CD4-positive, alpha-beta T cell treated with Interleukin-1 beta for 1 hour (primary cell): Measurements from ENCODE around the gene GPR171.

ENCODE experiments used
- DNase-seq, 2 donors: peaks; one replicate each; pipeline ENCODE4 v3.0.0-alpha.2; 2020 to 2022

Gene GPR171

DNA sequence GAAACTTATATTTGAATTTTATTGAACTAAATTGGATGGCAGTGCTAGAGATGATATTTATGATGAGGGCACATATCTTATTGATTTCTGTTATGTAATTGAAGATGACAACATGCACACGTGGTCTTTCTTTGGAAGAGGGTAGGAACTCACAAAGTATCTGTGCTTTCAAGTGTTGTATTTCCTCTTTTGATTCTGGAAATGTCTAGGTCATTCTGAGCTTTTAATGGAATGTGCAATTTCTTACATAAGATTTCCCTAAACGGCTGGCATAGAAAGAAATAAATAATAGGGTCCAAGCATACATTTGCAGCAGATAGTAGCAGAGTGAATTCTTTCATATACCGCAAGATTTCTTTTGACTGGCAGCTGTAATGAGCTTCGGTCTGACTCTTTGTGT, 10.1 kb upstream of the GPR171 start:
- DNase-seq, result no peak

GRCh38 chr3:151210676-151211381, 7.8 kb upstream of the GPR171 start:
- no peak for DNase-seq

- no peak for DNase-seq
Observed at GRCh38 chr3:151209654-151210053, 6.6 kb upstream of the GPR171 start.

DNA sequence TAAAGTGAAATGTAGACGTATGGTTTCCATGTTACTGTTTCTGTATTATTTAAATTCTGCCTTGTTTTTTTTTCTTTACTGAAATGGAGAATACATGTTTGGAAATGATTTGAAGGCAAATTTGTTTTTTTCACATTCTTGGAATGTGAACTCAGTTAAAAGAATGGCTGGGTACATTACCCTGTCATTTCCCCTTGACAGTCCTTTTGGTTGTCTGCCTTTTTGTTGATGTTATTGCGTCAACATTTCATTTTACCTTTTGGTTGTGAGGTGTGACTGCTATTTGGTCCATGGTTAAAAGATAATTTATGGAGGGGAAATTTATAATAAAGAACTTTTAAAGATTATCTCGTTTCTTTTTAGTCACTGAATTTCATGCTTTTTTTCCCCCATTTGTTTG, 3.2 kb upstream of the GPR171 start:
- DNase-seq, result no peak

- no peak for DNase-seq
Observed at GRCh38 chr3:151205482-151205881, 2.5 kb upstream of the GPR171 start.

DNA sequence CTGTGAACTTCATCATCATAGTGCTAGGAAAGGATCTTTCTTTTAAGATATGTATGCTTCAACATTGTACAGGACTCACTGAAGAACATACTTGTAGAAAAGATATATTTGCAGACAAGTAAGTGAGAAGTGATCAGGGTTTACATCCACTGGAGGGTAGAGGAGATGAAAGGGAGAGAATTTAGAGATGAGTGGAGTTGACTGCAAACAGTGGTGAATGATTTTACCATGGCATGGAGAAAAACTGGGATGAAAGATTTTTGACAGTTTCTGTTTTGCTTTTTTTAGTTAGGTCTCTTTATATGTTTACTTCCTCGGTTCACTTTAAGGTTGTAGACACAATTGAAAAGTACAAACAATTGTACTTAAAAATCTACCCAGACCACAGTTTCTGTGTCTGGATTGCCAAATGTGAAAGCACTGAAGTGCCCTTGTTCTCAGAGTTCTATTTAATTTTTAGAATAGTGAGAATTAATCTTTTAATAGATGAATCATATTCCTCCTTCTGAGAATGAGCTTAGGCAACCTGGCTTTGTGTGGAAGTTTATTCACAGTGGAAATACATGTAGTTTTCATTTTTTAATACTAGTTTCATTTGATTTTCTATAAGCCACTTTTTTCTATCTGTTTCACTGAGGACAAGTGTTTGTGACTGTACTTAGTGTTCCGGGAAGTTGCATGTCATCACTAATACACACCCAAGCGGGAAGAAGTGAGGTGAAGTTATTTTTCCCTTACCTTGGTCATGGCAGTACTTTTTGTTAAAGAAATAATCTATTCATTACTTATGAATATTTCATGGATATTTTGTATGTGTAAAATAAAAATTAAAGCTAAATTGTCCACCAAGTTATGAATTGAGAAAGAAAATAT, 1.8 kb upstream of the GPR171 start:
- no peak for DNase-seq

GRCh38 chr3:151201051-151201730, 1.8 kb downstream of the GPR171 start:
- peak in 1 of 2 donors; percentile 36 for DNase-seq

GRCh38 chr3:151200586-151200985, 2.4 kb downstream of the GPR171 start:
- DNase-seq, result peak in 1 of 2 donors; percentile 16

DNA sequence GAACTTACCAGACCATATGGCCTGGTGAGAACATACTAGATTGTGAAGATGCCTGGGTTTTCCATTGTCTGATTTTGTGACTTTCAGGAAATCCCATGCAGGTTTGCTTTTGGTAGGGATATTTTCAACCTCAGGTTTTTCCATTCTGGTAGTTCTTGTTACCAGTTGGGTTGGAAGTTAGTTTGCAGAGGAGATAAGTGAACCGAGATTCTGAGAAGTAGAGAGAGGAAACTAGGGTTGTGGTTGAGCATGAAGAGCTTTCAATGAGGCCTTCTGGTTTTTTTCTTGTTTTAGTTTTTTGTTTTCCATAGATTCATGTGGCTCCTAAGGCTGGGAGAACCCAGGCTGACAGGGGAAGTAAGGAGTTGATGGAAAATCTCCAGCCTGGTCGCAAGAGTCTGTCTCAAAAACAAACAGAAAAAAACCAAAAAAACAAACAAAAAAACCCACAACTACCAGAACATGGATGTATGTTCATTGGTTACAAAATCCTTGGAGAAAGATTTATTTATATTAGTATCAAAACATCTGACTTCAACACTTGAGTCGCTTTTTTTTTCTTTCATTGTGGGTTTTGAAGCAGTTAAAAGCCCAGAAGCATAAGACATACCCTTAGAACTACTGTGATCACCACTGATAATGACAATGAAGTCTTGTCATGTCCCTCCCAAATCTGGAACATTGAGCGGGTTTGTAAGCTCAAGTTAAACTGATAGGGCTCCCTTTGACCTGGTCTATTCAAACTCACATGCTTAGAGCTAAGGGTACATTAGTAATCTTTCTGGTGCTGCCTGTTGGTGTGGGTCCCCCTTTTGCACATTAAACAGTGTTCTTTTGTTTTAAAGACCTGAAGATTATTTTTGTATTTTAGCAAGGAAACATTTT, 3.2 kb downstream of the GPR171 start:
- peak in 1 of 2 donors; percentile 22 for DNase-seq

- DNase-seq, result no peak
Observed at GRCh38 chr3:151198849-151199248, 4.2 kb downstream of the GPR171 start.

GRCh38 chr3:151197981-151198767, 4.8 kb downstream of the GPR171 start:
- DNase-seq, result no peak

GRCh38 chr3:151197228-151197627, 5.8 kb downstream of the GPR171 start:
- DNase-seq, result no peak

- no peak for DNase-seq
Observed at GRCh38 chr3:151196434-151196833, 6.6 kb downstream of the GPR171 start.

DNA sequence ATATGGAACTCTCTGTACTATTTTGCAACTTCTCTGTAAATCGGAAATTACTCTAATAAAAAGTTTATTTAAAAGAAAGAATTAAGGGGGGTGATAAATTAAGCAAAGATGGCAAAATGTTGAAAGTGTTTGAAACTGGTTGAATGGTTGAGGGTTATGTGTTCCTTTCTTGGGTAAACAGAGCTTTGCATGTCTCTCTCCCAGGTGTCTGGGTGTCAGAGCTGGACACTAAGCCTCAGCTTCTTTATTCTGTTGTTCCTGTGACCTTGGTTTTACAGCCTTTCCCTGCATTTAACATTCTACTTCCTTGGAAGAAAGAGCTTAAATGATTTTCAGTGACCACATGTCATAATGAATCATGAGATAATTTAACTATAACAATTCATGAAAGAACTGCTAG, 7.2 kb downstream of the GPR171 start:
- no peak for DNase-seq

DNA sequence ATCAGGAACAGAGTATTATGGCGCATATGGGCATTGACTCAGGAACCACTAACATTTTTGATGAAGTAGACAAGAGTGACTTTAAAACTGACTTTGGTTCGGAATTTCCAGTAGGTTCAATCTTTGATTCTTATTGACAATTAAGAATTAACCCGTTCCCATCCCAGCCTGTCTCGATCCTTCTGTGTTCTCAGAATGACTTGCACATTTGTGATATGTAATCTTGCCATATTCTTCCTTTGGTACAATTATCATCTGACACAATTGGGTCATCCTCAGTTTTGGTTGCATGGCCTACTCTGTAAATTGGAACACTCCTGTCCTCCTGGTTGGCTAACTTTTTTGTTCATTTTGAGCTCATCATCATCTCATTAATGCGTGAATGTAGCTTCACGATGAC, 10.5 kb downstream of the GPR171 start:
- DNase-seq, result no peak

- no peak for DNase-seq
Observed at GRCh38 chr3:151191095-151191494, 11.9 kb downstream of the GPR171 start.

DNA sequence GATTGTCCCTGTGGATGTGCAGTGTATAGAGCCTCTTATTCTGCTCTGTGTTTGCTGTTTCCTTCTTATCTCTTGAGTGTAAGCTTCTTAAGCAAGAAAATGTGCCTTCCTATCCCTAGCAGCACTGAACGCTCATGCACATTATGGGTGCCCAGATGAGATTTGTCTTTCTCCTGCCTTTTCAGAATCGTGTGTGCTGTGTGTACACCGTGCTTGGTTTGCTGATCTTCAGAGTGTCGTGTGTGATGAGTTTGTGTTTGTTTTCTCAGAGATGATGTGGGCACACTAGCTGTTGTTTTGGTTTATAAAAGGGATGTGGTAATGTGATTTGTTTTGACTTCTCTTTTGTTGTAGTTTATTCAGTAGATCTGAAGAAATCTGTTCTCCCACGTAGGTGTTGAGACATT, 19.7 kb downstream of the GPR171 start:
- no peak for DNase-seq

DNA sequence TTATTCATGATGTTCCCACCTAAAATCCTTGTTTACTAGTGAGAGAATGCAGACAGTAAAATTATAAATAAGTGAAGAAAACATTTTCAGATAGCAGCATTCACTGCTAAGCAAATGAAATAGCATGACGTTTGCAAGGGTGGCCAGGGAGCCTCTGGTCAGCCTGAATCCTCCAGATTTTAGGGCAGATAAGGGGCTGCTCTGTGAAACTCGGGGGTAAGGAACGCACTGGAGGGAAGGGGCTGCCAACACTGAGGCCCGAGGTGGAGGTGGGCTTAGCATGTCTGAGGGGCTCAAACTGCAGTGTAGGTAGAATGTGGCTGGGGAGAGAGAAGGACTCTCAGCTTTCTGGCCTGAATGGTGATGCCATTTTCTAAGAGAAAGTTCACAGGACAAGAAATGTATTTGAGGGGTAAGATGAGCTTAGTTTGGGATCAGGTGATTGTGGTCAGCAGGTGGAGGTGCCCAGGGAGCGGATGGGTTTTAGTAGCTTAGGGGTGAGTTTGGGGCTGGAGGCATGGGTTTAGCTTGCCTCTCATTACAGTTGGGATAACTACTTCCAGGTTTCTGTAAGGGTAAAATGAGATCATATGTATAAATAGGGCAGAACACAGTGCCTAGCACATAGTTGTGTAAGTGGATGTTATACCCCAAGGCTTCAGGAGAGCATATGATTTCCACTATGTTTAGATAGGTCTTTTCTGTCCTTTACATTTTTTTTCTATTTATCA, 20.5 kb downstream of the GPR171 start:
- DNase-seq, result no peak

- no peak for DNase-seq
Observed at GRCh38 chr3:151178208-151178845, 24.7 kb downstream of the GPR171 start.

DNA sequence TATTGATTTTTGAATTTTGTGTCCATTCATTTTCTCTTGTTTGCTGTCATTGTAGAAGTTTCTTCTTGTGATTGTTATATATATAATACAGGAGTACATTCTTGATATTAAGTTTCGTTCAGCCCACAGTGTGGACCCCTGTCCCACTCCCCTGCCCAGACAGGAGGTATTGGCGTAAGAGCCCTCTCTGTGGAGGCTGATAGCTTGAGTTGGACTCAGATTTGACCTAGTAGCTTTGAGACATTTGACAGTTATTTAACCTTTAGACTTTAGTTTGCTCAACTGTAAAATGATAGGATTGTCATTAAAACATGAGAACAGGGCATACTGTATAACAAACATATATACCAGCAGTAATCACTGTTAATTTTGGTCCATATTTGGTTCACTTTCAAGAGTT, 27.1 kb downstream of the GPR171 start:
- DNase-seq, result no peak

DNA sequence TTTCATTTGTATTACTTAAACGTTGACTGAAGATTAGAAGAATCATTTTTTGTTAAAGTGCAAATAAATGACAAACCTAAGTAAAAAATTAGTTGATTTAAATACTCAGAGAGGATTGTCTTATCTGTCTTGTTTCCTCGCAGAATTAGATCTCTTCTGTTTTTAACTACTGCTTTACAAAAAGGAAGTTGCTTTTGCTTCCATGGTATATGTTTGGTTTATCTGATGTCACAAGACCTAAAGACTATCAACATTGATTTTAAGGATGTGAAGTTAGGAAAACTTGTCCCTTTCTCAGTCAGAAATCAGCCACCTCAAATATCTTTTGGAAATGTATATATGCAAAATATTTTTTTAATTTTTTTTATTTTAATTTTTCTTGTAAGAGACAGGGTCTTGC, 28.7 kb downstream of the GPR171 start:
- DNase-seq, result no peak
